SK-N-SH treated with all-trans-retinoic acid at 6 μM for 48 hours (cell line): ENCODE data around the gene ERP29.

ENCODE experiments used
- ATAC-seq: fragments of 200-7000 bp; cut with Tn5 transposase; 3 replicates; pipeline ENCODE4 v1.9.1; 2020; ENCODE audit warnings: mild to moderate bottlenecking, moderate library complexity
- ARNTL ChIP-seq: fragments of 450-650 bp; formaldehyde crosslinking; IDR thresholded peaks from 2 replicates; pipeline ENCODE4 v1.5.0; 2020; ENCODE audit warnings: low read depth, mild to moderate bottlenecking, moderate library complexity, borderline replicate concordance
- BACH2 ChIP-seq: fragments of 250-450 bp; sonication (Bioruptor Pico); IDR thresholded peaks from 2 replicates; pipeline ENCODE4 v1.9.0; 2021; ENCODE audit warnings: mild to moderate bottlenecking, borderline replicate concordance
- CSDC2 ChIP-seq: fragments of 250-450 bp; sonication (Bioruptor Pico); IDR thresholded peaks from 2 replicates; pipeline ENCODE4 v1.5.0; 2020; ENCODE audit warnings: mild to moderate bottlenecking, moderate library complexity
- ESRRG ChIP-seq: fragments of 250-450 bp; sonication (Bioruptor Pico); IDR thresholded peaks from 2 replicates; pipeline ENCODE4 v1.6.1; 2021; ENCODE audit warnings: mild to moderate bottlenecking
- GLIS3 ChIP-seq: fragments of 250-450 bp; sonication (Bioruptor Pico); IDR thresholded peaks from 2 replicates; pipeline ENCODE4 v1.5.0; 2020; ENCODE audit warnings: mild to moderate bottlenecking, moderate library complexity
- ISL1 ChIP-seq: fragments of 250-450 bp; sonication (Bioruptor Pico); IDR thresholded peaks from 2 replicates; pipeline ENCODE4 v2.1.2; 2022; ENCODE audit warnings: mild to moderate bottlenecking, moderate library complexity
- OSR1 ChIP-seq: fragments of 250-450 bp; sonication (Bioruptor Pico); IDR thresholded peaks from 2 replicates; pipeline ENCODE4 v1.8.0; 2022; ENCODE audit warnings: moderate library complexity, mild to moderate bottlenecking, inconsistent platforms
- PPARA ChIP-seq: fragments of 250-450 bp; sonication (Bioruptor Pico); IDR thresholded peaks from 2 replicates; pipeline ENCODE4 v1.5.0; 2020; ENCODE audit warnings: mild to moderate bottlenecking, borderline replicate concordance
- RARB ChIP-seq: fragments of 250-450 bp; sonication (Bioruptor Pico); IDR thresholded peaks from 2 replicates; pipeline ENCODE4 v1.8.0; 2021; ENCODE audit warnings: mild to moderate bottlenecking, moderate library complexity
- SNAI2 ChIP-seq: fragments of 250-450 bp; sonication (Bioruptor Pico); IDR thresholded peaks from 2 replicates; pipeline ENCODE4 v1.5.0; 2020; ENCODE audit warnings: mild to moderate bottlenecking, moderate library complexity
- TCF4 ChIP-seq: fragments of 250-450 bp; sonication (Bioruptor Pico); IDR thresholded peaks from 2 replicates; pipeline ENCODE4 v1.8.0; 2021; ENCODE audit warnings: mild to moderate bottlenecking, moderate library complexity, borderline replicate concordance
- TOX ChIP-seq: fragments of 250-450 bp; sonication (Bioruptor Pico); IDR thresholded peaks from 2 replicates; pipeline ENCODE4 v1.8.0; 2021; ENCODE audit warnings: mild to moderate bottlenecking, moderate library complexity, borderline replicate concordance
- ZC3H10 ChIP-seq: fragments of 250-450 bp; sonication (Bioruptor Pico); IDR thresholded peaks from 2 replicates; pipeline ENCODE4 v1.5.1; 2021; ENCODE audit warnings: mild to moderate bottlenecking, moderate library complexity
- ZFP3 ChIP-seq: fragments of 250-450 bp; sonication (Bioruptor Pico); IDR thresholded peaks from 2 replicates; pipeline ENCODE4 v1.5.0; 2020; ENCODE audit warnings: mild to moderate bottlenecking, moderate library complexity
- ZFP30 ChIP-seq: fragments of 450-650 bp; formaldehyde crosslinking; IDR thresholded peaks from 2 replicates; pipeline ENCODE4 v1.5.0; 2022; ENCODE audit warnings: mild to moderate bottlenecking, moderate library complexity
- ZNF565 ChIP-seq: fragments of 450-650 bp; formaldehyde crosslinking; conservative IDR thresholded peaks from 2 replicates; pipeline ENCODE4 v1.5.0; 2020; ENCODE audit warnings: low read depth, mild to moderate bottlenecking, moderate library complexity
- ZNF70 ChIP-seq: fragments of 450-650 bp; formaldehyde crosslinking; IDR thresholded peaks from 2 replicates; pipeline ENCODE4 v1.5.0; 2020; ENCODE audit warnings: mild to moderate bottlenecking, moderate library complexity
- ZNF8 ChIP-seq: fragments of 450-650 bp; formaldehyde crosslinking; IDR thresholded peaks from 2 replicates; pipeline ENCODE4 v1.5.0; 2020; ENCODE audit warnings: mild to moderate bottlenecking, moderate library complexity
- TF ChIP-seq, protein P1 (sequence below): fragments of 250-450 bp; sonication (Bioruptor Pico); IDR thresholded peaks from 2 replicates; pipeline ENCODE4 v1.5.1; 2020; ENCODE audit warnings: low read depth, mild to moderate bottlenecking, moderate library complexity
- TF ChIP-seq, protein P2 (sequence below): fragments of 250-450 bp; sonication (Bioruptor Pico); IDR thresholded peaks from 2 replicates; pipeline ENCODE4 v1.8.0; 2021; ENCODE audit warnings: low read depth, mild to moderate bottlenecking, moderate library complexity, borderline replicate concordance
- TF ChIP-seq, protein P3 (sequence below): fragments of 250-450 bp; sonication (Bioruptor Pico); IDR thresholded peaks from 2 replicates; pipeline ENCODE4 v1.5.0; 2020; ENCODE audit warnings: mild to moderate bottlenecking, moderate library complexity
- TF ChIP-seq, protein P4 (sequence below): fragments of 250-450 bp; sonication (Bioruptor Pico); IDR thresholded peaks from 2 replicates; pipeline ENCODE4 v1.8.0; 2020; ENCODE audit warnings: mild to moderate bottlenecking, moderate library complexity, borderline replicate concordance
- TF ChIP-seq, protein P5 (sequence below): fragments of 250-450 bp; sonication (Bioruptor Pico); IDR thresholded peaks from 2 replicates; pipeline ENCODE4 v1.5.1; 2021; ENCODE audit warnings: mild to moderate bottlenecking, moderate library complexity

ERP29 gene

DNA sequence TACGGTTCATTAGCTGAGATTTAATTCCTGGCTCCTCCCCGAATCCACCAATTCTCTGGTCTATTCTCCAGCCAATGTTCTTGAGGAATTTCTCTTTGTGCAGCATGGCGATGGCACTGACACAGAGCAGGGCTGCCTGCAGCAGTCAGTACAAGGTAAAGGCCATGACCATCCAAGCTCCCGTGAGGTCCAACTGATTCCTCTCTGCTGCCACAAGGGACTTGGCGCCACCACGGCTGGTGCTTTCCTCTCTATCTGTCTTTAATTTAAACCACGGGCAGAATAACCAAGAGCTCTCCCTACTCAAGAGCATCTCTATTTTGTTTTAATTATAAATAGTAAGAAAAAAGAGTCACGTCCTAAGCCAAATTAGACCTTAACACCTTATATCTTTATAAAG, 12.4 kb upstream of the ERP29 start:
- ATAC-seq, result no peak
- TF ChIP-seq ZC3H10 (CRISPR knock-in tag) (no peak), TOX (CRISPR knock-in tag) (no peak), OSR1 (CRISPR knock-in tag) (no peak), PPARA (CRISPR knock-in tag) (no peak), BACH2 (CRISPR knock-in tag) (no peak), TCF4 (no peak), CSDC2 (CRISPR knock-in tag) (no peak), ESRRG (CRISPR knock-in tag) (no peak), ZFP30 (CRISPR knock-in tag) (no peak), ARNTL (no peak), ZNF565 (CRISPR knock-in tag) (no peak), SNAI2 (CRISPR knock-in tag) (no peak), ZNF70 (CRISPR knock-in tag) (no peak), GLIS3 (no peak), ZFP3 (CRISPR knock-in tag) (no peak)
- TF ChIP-seq, protein P1, sequence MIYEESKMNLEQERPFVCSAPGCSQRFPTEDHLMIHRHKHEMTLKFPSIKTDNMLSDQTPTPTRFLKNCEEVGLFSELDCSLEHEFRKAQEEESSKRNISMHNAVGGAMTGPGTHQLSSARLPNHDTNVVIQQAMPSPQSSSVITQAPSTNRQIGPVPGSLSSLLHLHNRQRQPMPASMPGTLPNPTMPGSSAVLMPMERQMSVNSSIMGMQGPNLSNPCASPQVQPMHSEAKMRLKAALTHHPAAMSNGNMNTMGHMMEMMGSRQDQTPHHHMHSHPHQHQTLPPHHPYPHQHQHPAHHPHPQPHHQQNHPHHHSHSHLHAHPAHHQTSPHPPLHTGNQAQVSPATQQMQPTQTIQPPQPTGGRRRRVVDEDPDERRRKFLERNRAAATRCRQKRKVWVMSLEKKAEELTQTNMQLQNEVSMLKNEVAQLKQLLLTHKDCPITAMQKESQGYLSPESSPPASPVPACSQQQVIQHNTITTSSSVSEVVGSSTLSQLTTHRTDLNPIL (CRISPR knock-in tag), result no peak
- TF ChIP-seq, protein P2, sequence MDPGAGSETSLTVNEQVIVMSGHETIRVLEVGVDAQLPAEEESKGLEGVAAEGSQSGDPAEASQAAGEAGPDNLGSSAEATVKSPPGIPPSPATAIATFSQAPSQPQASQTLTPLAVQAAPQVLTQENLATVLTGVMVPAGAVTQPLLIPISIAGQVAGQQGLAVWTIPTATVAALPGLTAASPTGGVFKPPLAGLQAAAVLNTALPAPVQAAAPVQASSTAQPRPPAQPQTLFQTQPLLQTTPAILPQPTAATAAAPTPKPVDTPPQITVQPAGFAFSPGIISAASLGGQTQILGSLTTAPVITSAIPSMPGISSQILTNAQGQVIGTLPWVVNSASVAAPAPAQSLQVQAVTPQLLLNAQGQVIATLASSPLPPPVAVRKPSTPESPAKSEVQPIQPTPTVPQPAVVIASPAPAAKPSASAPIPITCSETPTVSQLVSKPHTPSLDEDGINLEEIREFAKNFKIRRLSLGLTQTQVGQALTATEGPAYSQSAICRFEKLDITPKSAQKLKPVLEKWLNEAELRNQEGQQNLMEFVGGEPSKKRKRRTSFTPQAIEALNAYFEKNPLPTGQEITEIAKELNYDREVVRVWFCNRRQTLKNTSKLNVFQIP (CRISPR knock-in tag), result no peak
- TF ChIP-seq, protein P3, sequence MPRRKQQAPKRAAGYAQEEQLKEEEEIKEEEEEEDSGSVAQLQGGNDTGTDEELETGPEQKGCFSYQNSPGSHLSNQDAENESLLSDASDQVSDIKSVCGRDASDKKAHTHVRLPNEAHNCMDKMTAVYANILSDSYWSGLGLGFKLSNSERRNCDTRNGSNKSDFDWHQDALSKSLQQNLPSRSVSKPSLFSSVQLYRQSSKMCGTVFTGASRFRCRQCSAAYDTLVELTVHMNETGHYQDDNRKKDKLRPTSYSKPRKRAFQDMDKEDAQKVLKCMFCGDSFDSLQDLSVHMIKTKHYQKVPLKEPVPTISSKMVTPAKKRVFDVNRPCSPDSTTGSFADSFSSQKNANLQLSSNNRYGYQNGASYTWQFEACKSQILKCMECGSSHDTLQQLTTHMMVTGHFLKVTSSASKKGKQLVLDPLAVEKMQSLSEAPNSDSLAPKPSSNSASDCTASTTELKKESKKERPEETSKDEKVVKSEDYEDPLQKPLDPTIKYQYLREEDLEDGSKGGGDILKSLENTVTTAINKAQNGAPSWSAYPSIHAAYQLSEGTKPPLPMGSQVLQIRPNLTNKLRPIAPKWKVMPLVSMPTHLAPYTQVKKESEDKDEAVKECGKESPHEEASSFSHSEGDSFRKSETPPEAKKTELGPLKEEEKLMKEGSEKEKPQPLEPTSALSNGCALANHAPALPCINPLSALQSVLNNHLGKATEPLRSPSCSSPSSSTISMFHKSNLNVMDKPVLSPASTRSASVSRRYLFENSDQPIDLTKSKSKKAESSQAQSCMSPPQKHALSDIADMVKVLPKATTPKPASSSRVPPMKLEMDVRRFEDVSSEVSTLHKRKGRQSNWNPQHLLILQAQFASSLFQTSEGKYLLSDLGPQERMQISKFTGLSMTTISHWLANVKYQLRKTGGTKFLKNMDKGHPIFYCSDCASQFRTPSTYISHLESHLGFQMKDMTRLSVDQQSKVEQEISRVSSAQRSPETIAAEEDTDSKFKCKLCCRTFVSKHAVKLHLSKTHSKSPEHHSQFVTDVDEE, result no peak
- TF ChIP-seq, protein P4, sequence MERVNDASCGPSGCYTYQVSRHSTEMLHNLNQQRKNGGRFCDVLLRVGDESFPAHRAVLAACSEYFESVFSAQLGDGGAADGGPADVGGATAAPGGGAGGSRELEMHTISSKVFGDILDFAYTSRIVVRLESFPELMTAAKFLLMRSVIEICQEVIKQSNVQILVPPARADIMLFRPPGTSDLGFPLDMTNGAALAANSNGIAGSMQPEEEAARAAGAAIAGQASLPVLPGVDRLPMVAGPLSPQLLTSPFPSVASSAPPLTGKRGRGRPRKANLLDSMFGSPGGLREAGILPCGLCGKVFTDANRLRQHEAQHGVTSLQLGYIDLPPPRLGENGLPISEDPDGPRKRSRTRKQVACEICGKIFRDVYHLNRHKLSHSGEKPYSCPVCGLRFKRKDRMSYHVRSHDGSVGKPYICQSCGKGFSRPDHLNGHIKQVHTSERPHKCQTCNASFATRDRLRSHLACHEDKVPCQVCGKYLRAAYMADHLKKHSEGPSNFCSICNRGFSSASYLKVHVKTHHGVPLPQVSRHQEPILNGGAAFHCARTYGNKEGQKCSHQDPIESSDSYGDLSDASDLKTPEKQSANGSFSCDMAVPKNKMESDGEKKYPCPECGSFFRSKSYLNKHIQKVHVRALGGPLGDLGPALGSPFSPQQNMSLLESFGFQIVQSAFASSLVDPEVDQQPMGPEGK (CRISPR knock-in tag), result no peak

DNA sequence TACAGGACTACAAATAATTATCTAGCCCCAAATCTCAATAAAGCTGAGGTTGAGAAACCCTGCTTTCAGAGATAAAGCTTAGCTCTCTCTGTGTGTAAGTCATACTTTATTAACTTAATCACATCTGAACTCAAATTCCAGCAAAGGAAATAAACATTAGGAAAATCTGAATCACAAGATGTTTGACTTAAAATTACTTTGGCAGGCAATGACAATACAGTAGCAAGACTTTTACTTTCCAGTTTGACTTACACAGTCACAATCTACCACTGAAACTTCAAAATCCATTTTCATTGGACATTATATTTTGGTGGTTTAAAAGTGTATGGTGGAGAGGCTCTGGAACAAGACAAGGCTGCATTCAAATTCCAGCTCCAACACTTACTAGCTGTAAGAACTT, 11.7 kb upstream of the ERP29 start:
- no peak for TF ChIP-seq GLIS3
- TF ChIP-seq RARB (CRISPR knock-in tag), result no peak
- TF ChIP-seq CSDC2 (CRISPR knock-in tag), result no peak
- peak; percentile 41 for TF ChIP-seq ISL1
- ATAC-seq, result no peak

DNA sequence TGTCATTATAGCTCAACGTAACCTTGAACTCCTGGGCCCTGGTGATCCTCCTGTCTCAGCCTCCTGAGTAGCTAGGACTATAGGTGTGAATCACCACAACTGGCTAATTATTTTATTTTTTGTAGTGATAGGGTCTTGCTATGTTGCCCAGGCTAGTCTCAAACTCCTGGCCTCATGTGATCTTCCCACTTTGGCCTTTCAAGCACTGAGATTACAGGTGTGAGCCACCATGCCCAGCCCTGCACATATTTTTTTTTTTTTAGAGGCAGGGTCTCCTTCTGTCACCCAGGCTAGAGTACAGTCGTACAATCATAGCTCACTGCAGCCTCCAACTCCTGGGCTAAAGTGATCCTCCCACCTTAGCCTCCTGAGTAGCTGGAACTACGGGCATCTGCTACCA, 9.2 kb upstream of the ERP29 start:
- no peak for ATAC-seq
- TF ChIP-seq ZNF565 (CRISPR knock-in tag) (no peak), ZFP30 (CRISPR knock-in tag) (no peak), ZNF8 (CRISPR knock-in tag) (no peak), BACH2 (CRISPR knock-in tag) (no peak), PPARA (CRISPR knock-in tag) (no peak), ZNF70 (CRISPR knock-in tag) (no peak), ZC3H10 (CRISPR knock-in tag) (no peak), TCF4 (no peak)
- TF ChIP-seq, protein P4 (CRISPR knock-in tag), result no peak
- TF ChIP-seq, protein P1 (CRISPR knock-in tag), result no peak
- TF ChIP-seq, protein P5, sequence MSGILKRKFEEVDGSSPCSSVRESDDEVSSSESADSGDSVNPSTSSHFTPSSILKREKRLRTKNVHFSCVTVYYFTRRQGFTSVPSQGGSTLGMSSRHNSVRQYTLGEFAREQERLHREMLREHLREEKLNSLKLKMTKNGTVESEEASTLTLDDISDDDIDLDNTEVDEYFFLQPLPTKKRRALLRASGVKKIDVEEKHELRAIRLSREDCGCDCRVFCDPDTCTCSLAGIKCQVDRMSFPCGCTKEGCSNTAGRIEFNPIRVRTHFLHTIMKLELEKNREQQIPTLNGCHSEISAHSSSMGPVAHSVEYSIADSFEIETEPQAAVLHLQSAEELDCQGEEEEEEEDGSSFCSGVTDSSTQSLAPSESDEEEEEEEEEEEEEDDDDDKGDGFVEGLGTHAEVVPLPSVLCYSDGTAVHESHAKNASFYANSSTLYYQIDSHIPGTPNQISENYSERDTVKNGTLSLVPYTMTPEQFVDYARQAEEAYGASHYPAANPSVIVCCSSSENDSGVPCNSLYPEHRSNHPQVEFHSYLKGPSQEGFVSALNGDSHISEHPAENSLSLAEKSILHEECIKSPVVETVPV (CRISPR knock-in tag), result no peak
- TF ChIP-seq, protein P3, result no peak
